ENCODE results near the gene STAT5B.
"Not testable (repeated sequence)": the region's sequence is repeated elsewhere in the genome, so short reads cannot be mapped to it uniquely, and the experiment has no call there.

The STAT5B gene

DNA sequence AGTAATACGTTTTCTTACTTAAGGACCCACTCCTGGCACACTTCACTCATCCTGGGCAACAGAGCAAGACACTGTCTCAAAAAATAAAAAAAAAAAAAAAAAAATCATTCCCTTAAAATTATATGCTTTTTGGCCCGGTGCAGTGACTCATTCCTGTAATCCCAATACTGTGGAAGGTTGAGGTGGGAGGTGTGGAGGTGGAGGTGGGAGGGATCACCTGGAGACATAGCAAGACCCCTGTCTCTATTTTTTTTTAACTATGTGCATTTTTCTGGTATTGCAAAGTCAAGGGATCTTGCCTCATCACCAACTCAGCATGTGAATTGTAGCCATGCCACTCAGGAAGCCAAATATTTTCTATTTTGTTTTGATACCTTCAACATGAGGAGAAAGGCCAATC lies 9.7 kb downstream of the STAT5B start:
- no peak for DNase-seq

- not testable (repeated sequence) for DNase-seq
Observed at GRCh38 chr17:42264366-42264765, 11.8 kb downstream of the STAT5B start.

DNA sequence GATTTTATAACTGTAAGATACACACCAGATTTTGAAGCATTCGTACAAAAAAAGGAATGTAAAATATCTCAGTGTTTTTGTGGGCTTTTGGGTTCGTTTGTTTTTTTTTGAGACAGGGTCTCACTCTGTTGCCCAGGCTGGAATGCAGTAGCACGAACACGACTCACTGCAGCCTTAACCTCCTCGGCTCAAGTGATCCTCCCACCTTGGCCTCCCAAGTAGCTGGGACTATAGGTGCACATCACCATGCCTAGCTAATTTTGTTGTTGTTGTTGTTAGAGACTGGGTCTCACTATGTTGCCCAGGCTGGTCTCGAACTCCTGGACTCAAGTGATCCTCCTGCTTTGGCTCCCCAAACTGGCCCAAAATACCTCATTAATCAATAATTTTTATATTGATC lies 15.9 kb downstream of the STAT5B start:
- DNase-seq = no peak

- DNase-seq = no peak
Observed at GRCh38 chr17:42255445-42255844, 20.7 kb downstream of the STAT5B start.

DNA sequence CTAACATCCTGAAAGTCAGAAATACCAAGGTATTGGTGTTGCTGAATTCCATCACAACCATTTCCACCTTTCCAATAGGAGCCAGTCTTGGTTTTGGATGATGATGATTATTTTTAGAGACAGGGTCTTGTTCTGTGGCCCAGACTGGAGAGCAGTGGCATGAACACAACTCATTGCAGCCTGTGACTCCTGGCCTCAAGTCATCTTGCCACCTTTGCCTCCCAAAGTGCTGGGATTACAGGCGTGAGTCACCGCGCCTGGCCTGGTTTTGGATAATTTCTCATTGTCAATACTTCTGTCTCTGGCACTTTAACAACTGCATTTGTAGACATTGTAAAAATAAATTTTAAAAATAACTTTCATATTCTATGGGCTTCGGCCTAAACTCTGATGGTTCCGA lies 22.6 kb downstream of the STAT5B start:
- DNase-seq = no peak

GRCh38 chr17:42252597-42253550 lies 23.3 kb downstream of the STAT5B start:
- no peak for DNase-seq

DNA sequence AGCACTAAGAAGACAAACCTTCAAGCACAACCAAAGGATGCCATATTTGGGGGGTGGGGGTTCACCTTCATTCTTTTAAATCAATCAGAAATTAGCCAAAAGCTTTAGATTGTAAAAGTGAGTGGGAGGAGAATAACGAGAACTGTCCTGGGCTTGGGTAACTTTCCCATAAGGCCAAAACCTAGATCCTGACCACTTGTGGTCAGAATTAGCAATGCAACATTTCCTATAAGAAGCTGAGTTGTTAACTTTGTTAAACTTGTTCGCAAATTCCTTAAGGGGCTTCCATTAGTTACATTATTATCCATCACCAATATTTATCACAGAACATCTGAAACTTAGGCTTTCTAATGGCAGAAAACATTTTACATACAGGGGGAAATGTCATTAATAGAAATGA lies 25.1 kb downstream of the STAT5B start:
- no peak for DNase-seq

GRCh38 chr17:42249681-42250446 lies 26.3 kb downstream of the STAT5B start:
- no peak for DNase-seq

GRCh38 chr17:42248351-42249179 lies 27.6 kb downstream of the STAT5B start:
- DNase-seq = no peak

DNA sequence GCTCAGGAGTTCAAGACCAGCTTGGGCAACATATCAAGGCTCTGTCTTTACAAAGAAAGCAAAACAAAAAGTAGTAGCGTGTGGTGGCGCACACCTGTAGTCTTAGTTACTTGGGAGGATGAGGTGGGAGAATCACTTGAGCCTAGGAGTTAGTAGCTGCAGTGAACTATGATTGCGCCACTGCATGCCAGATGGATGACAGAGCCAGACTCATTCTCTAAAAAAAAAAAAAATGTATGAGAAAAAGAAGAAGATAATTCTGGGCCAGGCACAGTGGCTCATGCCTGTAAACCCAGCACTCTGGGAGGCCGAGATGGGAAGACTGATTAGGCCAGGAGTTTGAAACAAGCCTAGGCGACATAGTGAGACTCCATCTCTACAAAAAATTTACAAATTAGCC lies 28.5 kb downstream of the STAT5B start:
- DNase-seq = no peak

- DNase-seq = no peak
Observed at GRCh38 chr17:42246515-42246914, 29.7 kb downstream of the STAT5B start.

DNA sequence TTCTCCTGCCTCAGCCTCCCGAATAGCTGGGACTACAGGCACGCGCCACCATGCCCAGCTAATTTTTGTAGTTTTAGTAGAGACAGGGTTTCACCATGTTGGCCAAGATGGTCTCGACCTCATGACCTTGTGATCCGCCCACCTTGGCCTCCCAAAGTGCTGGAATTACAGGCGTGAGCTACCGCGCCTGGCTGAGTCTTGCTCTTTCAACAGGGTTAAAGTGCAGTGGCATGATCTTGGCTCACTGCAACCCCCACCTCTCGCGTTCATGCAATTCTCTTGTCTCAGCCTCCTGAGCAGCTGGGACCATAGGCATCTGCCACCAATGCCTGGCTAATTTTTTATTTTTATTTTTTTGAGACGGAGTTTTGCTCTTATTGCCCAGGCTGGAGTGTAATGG lies 31.0 kb downstream of the STAT5B start:
- DNase-seq = not testable (repeated sequence)

- DNase-seq = not testable (repeated sequence)
Observed at GRCh38 chr17:42244116-42244515, 32.1 kb downstream of the STAT5B start.

DNA sequence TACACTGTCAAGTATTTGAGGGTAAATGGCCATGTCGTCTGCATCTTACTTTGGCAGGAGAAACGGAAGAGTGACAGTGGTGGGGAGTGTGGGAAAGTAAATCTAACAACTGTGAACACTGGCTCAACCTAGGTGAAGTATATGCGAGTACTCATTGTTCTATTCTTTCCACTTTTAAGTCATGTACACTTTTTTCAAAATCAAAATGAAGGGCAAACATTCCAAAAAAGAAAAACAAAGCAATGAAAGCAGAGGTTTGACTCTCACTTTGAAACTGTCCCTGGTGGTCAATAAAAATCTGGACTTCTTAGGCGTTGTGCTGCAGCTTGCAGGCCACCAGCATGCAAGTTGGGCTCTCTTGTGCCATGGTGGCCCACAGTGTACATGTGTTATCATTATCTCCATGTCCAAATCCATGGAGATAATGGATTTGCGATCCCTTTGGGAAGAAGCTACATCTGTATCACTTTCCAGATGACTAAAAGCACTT lies 32.7 kb downstream of the STAT5B start:
- DNase-seq = no peak

DNA sequence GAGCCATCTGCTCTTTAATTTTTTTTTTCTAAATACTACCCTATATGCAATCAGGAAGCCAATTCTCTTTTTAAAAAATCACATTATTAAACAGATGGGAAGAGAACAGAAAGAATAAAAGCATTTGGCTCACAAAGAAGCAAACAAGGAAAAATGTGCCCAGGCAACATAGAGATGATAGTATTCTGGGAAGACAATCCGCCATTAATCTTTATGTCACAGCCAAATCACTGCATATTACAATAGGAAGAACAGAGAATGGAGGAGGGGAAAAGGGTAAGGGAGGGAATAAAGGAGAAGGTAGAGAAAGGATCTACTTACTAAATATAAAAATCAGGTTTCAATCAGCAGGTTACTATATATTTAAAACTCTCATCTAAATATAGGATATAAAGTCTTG lies 34.3 kb downstream of the STAT5B start:
- DNase-seq = no peak

DNA sequence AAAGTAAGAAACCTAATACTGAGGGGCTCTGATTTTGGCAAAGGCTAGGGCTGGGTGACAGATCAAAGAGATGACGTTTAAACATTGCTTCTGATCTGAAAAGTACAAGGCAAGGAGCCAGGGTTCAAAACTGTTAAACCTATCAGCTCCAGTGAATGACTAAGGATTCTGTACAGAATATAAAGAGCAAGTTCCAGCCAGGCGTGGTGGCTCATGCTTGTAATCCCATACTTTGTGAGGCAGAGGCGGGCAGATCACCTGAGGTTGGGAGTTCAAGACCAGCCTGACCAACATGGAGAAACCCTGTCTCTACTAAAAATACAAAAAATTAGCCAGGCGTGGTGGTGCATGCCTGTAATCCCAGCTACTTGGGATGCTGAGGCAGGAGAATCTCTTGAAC lies 35.3 kb downstream of the STAT5B start:
- not testable (repeated sequence) for DNase-seq

DNA sequence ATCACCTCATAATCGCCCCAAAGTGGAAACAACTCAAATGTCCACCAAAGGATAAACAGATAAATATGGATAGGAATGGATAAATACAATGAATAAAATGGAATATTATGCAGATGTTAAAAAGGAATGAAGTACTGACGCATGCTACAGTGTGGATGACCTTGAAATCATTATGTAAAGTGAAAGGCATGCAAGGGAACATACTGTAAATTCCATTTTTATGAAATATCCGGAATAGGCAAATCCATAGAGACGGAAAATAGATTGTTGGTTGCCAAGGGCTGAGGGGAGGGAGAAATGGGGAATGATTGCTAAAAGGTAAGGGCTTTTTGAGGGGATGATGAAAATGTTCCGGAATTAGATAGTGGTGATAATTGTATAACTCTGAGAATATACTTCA lies 36.0 kb downstream of the STAT5B start:
- no peak for DNase-seq

- DNase-seq = not testable (repeated sequence)
Observed at GRCh38 chr17:42239576-42239975, 36.6 kb downstream of the STAT5B start.

GRCh38 chr17:42236760-42237159 lies 39.4 kb downstream of the STAT5B start:
- no peak for DNase-seq

GRCh38 chr17:42233994-42234393 lies 42.2 kb downstream of the STAT5B start:
- DNase-seq = no peak

DNA sequence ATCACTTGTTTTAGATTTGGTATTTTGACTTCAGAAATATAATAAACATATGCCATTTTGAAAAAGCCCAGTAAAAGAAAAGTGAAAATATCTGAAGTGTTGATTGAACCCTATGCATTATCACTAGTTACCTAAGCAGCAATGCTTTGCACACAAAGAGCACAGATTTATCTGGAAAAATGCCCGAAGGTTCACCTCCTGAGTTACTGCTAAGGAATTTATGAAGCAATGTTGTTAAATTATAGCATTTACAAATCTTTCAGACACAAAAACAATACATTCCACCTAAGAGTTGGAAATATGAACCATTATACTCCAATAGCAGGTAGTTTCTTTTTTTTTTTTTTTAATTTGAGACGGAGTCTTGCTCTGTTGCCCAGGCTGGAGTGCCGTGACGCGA lies 43.0 kb downstream of the STAT5B start:
- DNase-seq = no peak

DNA sequence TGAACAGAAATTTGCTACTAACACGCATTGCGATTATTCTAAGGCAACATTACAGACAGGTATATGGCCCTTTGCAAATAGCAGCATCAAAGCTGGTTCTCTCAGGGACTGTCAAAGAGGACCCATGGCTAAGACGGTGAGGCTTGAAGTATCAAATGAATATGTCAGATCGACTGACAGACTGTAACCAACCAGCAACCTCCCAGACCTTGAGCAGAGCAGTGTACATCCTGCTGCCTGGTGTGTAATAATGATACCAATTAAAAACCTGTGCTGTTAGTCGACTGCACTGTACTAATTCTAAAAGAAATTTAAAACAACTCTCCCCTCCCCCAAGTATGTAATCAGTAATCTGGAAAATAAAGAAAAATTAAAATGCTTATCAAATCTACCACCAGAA lies 46.0 kb downstream of the STAT5B start:
- peak; percentile 11 for DNase-seq
